Measurements from ENCODE around the gene PHC3.

- no peak for TF ChIP-seq CTCF (IDR thresholded peaks at IDR 0.05)
- no peak for TF ChIP-seq EP300 (IDR thresholded peaks at IDR 0.05; ENCODE audit: low read depth)
Observed at GRCh38 chr3:170228093-170228766, 46.7 kb upstream of the PHC3 start.
